Measurements from ENCODE around the gene CIDEC. TPM values are rescaled to one million over a fixed set of nuclear protein-coding genes. Genes with fewer than 3 reads are reported as not detected.

The CIDEC gene
- total and polyA plus RNA-seq, 2 experiments from 2014 or later: not detected

- Histone ChIP-seq H3K27ac (ENCODE audit: low read depth) (no peak overlapping the region), H3K79me2 (replicated peaks; ENCODE audit: insufficient read depth) (no peaks in the 10 kb centered on the region), H3K4me1 (ENCODE audit: insufficient read depth) (peaks cover 3% of the 10 kb centered on the region; the same call in 1 of the 2 replicates), H3F3A (replicated peaks; ENCODE audit: low read depth) (no peaks in the 10 kb centered on the region), H4K20me1 (replicated peaks; ENCODE audit: insufficient read depth) (no peaks in the 10 kb centered on the region), H3K27me3 (ENCODE audit: insufficient read depth) (0 out of 2 replicates have a peak, but pooled peaks cover 2% of the 10 kb centered on the region), H3K36me3 (ENCODE audit: insufficient read depth) (no peaks in the 10 kb centered on the region), H3K9me2 (ENCODE audit: insufficient read depth) (no peaks in the 10 kb centered on the region), H3K4me3 (peak overlapping the region; percentile 60; the same call in 1 of the 2 replicates), H3K4me2 (peak overlapping the region; percentile 88), H2AFZ (no peak overlapping the region; the same call in 1 of the 2 replicates)
- H3K36me3 Mint-ChIP-seq (ENCODE audit: low read depth): no peaks in the 10 kb centered on the region
- no peak for DNase-seq (ENCODE audit: low spot score)
- no peak overlapping the region for H3K27ac Mint-ChIP-seq
- no peak for ATAC-seq
- TF ChIP-seq ZNF462 (CRISPR knock-in tag; IDR thresholded peaks at IDR 0.05) (no peak), ZNF331 (CRISPR knock-in tag; IDR thresholded peaks at IDR 0.05; ENCODE audit: low read depth) (no peak), CREB1 (CRISPR knock-in tag; IDR thresholded peaks at IDR 0.05; ENCODE audit: low read depth) (no peak)
- H3K4me3 Mint-ChIP-seq: peak overlapping the region; percentile 66; the same call in 1 of the 3 replicates
- H3K27me3 Mint-ChIP-seq (ENCODE audit: insufficient read depth, low read depth, poor library complexity): peaks cover 9% of the 10 kb centered on the region
- peaks cover 25% of the 10 kb centered on the region for H3K4me1 Mint-ChIP-seq
- H3K9me3 Mint-ChIP-seq: no peaks in the 10 kb centered on the region
Observed at GRCh38 chr3:9861626-9862130, 18.4 kb downstream of the CIDEC start.

- ATAC-seq: peak; percentile 20
- Mint-ChIP-seq H3K27me3 (ENCODE audit: insufficient read depth, low read depth, poor library complexity) (peaks cover 9% of the 10 kb centered on the region), H3K9me3 (no peaks in the 10 kb centered on the region), H3K4me1 (peaks cover 25% of the 10 kb centered on the region), H3K27ac (no peak overlapping the region), H3K4me3 (no peak overlapping the region), H3K36me3 (ENCODE audit: low read depth) (no peaks in the 10 kb centered on the region)
- Histone ChIP-seq H3K27me3 (ENCODE audit: insufficient read depth) (0 out of 2 replicates have a peak, but pooled peaks cover 2% of the 10 kb centered on the region), H3K9me2 (ENCODE audit: insufficient read depth) (no peaks in the 10 kb centered on the region), H3K4me2 (peak overlapping the region; percentile 60; the same call in 1 of the 2 replicates), H3K4me3 (no peak overlapping the region), H4K20me1 (replicated peaks; ENCODE audit: insufficient read depth) (no peaks in the 10 kb centered on the region), H2AFZ (no peak overlapping the region), H3K79me2 (replicated peaks; ENCODE audit: insufficient read depth) (no peaks in the 10 kb centered on the region), H3K36me3 (ENCODE audit: insufficient read depth) (no peaks in the 10 kb centered on the region), H3K27ac (ENCODE audit: low read depth) (no peak overlapping the region), H3F3A (replicated peaks; ENCODE audit: low read depth) (no peaks in the 10 kb centered on the region), H3K4me1 (ENCODE audit: insufficient read depth) (peaks cover 3% of the 10 kb centered on the region; the same call in 1 of the 2 replicates)
- peak; percentile 60 for DNase-seq (ENCODE audit: low spot score)
- TF ChIP-seq JUNB (IDR thresholded peaks at IDR 0.05; ENCODE audit: unreplicated experiment) (no peak), STAT1 (IDR thresholded peaks at IDR 0.05; ENCODE audit: unreplicated experiment) (no peak), CTCF (conservative IDR thresholded peaks at IDR 0.05; ENCODE audit: low read depth in 2 of 2) (no peak), NANOG (IDR thresholded peaks at IDR 0.05; ENCODE audit: borderline replicate concordance) (no peak), CREB1 (CRISPR knock-in tag; IDR thresholded peaks at IDR 0.05; ENCODE audit: low read depth) (no peak), REST (IDR thresholded peaks at IDR 0.05; ENCODE audit: unreplicated experiment) (no peak), ZNF331 (CRISPR knock-in tag; IDR thresholded peaks at IDR 0.05; ENCODE audit: low read depth) (no peak), ZNF114 (CRISPR knock-in tag; IDR thresholded peaks at IDR 0.05) (no peak), EZH2 (IDR thresholded peaks at IDR 0.05; ENCODE audit: low read depth, unreplicated experiment) (no peak)
Observed at GRCh38 chr3:9861201-9861600, 18.9 kb downstream of the CIDEC start.

Data from GM23338 (cell line).